Measurements from ENCODE around the gene AUNIP.

GRCh38 chr1:25856856-25857255, 2.4 kb downstream of the AUNIP start:
- TF ChIP-seq CTCF (IDR thresholded peaks at IDR 0.05) = no peak
- TF ChIP-seq POLR2A (IDR thresholded peaks at IDR 0.05) = no peak
- TF ChIP-seq POLR2AphosphoS5 (IDR thresholded peaks at IDR 0.05; ENCODE audit: insufficient read depth in 1 of 2, low read depth in 1 of 2) = no peak
